HepG2 (cell line): ENCODE measurements around the gene ATXN7L3B. TPM values are rescaled to one million over a fixed set of nuclear protein-coding genes. Genes with fewer than 3 reads are reported as not detected.

Experiments
- ARHGAP35 ChIP-seq: sonication (generic); formaldehyde crosslinking; IDR thresholded peaks from 2 replicates; pipeline ENCODE4 v1.9.0; 2022; ENCODE audit warnings: mild to moderate bottlenecking, inconsistent platforms, moderate library complexity, missing genetic modification reagents, borderline replicate concordance
- CEBPB ChIP-seq: IDR thresholded peaks from 2 replicates; pipeline ENCODE4 v1.6.1; 2011; ENCODE audit warnings: low read depth, low read length, improper control_type of control experiment, borderline replicate concordance
- ZNF260 ChIP-seq: sonication (generic); formaldehyde crosslinking; IDR thresholded peaks from 2 replicates; pipeline ENCODE4 v1.4.0; 2020; ENCODE audit warnings: missing genetic modification reagents, low read depth, mild to moderate bottlenecking, borderline replicate concordance
- ZNF317 ChIP-seq: sonication (generic); formaldehyde crosslinking; IDR thresholded peaks from 2 replicates; pipeline ENCODE4 v1.5.0; 2020; ENCODE audit warnings: mild to moderate bottlenecking, missing genetic modification reagents
- ZNF614 ChIP-seq: IDR thresholded peaks from 2 replicates; pipeline ENCODE4 v1.6.1; 2018; ENCODE audit warnings: missing biosample characterization, missing genetic modification reagents, inconsistent platforms, borderline replicate concordance
- polyA plus RNA-seq, 8 experiments: library from polyadenylated mRNA; depleted of rRNA in 3 of 8; stranded (reverse) in 7 of 8; unstranded in 1 of 8; fragments of >200 nt; fragmentation: Illumina TruSeq in 4 of 8; extraction: Trizol in 4 of 8; gene quantifications; 2 replicates each; pipeline versions ENCODE4 v1.2.1 to v1.2.3, GENCODE V29; 2011 to 2016; ENCODE audit warnings: low read depth in 4 of 8, missing spikeins in 1 of 8, mixed read lengths in 1 of 8; ENCODE audit not compliant: insufficient read depth in 1 of 8
- total RNA-seq, 5 experiments: library from RNA; depleted of rRNA; stranded (reverse); fragments of >200 nt; fragmentation: Illumina TruSeq; extraction: Trizol; gene quantifications; 2 replicates each; pipeline ENCODE4 v1.2.3, GENCODE V29; 2016; ENCODE audit warnings: low read depth in 1 of 5
- TF ChIP-seq, protein P1 (sequence below): sonication (generic); formaldehyde crosslinking; IDR thresholded peaks from 2 replicates; pipeline ENCODE4 v1.9.0; 2021; ENCODE audit warnings: missing genetic modification reagents, borderline replicate concordance
- TF ChIP-seq, protein P2 (sequence below): sonication (generic); IDR thresholded peaks from 2 replicates; pipeline ENCODE4 v1.6.1; 2016; ENCODE audit warnings: low read depth, borderline replicate concordance
- TF ChIP-seq, protein P3 (sequence below): fragments of 450-650 bp; IDR thresholded peaks from 2 replicates; pipeline ENCODE4 v1.6.1; 2017; ENCODE audit warnings: mild to moderate bottlenecking

Gene ATXN7L3B
- total and polyA plus RNA-seq, 2 of the 13 experiments (the other 11 are each of a cell fraction or from before 2014, with no cell fraction given): 20.1 to 23.8 TPM

DNA sequence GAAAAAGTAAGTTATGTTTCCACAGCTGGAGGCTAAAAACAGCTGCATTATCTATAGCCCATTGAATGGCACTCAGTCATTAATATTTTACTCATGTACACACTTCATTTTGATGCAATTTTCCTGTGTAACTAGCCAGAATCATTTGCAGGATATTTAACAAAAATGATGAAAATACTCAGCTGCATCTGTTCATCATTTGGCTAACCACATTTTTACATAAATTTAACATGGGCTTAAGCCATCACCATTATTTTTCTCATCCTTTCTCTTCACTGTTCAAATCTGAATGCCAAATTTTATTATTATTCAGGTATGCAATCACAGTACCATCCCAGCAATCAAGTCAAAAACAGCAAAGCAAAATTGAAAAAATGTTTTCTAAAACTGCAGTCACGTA, 41.8 kb downstream of the ATXN7L3B start (continued):
- TF ChIP-seq, protein P1, sequence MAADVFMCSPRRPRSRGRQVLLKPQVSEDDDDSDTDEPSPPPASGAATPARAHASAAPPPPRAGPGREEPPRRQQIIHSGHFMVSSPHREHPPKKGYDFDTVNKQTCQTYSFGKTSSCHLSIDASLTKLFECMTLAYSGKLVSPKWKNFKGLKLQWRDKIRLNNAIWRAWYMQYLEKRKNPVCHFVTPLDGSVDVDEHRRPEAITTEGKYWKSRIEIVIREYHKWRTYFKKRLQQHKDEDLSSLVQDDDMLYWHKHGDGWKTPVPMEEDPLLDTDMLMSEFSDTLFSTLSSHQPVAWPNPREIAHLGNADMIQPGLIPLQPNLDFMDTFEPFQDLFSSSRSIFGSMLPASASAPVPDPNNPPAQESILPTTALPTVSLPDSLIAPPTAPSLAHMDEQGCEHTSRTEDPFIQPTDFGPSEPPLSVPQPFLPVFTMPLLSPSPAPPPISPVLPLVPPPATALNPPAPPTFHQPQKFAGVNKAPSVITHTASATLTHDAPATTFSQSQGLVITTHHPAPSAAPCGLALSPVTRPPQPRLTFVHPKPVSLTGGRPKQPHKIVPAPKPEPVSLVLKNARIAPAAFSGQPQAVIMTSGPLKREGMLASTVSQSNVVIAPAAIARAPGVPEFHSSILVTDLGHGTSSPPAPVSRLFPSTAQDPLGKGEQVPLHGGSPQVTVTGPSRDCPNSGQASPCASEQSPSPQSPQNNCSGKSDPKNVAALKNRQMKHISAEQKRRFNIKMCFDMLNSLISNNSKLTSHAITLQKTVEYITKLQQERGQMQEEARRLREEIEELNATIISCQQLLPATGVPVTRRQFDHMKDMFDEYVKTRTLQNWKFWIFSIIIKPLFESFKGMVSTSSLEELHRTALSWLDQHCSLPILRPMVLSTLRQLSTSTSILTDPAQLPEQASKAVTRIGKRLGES (CRISPR knock-in tag): no peak
- TF ChIP-seq, protein P2, sequence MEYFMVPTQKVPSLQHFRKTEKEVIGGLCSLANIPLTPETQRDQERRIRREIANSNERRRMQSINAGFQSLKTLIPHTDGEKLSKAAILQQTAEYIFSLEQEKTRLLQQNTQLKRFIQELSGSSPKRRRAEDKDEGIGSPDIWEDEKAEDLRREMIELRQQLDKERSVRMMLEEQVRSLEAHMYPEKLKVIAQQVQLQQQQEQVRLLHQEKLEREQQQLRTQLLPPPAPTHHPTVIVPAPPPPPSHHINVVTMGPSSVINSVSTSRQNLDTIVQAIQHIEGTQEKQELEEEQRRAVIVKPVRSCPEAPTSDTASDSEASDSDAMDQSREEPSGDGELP: no peak
- TF ChIP-seq ZNF260 (CRISPR knock-in tag) (no peak), ZNF317 (CRISPR knock-in tag) (no peak), ZNF614 (CRISPR knock-in tag) (no peak), CEBPB (no peak), ARHGAP35 (no peak)
- TF ChIP-seq, protein P3, sequence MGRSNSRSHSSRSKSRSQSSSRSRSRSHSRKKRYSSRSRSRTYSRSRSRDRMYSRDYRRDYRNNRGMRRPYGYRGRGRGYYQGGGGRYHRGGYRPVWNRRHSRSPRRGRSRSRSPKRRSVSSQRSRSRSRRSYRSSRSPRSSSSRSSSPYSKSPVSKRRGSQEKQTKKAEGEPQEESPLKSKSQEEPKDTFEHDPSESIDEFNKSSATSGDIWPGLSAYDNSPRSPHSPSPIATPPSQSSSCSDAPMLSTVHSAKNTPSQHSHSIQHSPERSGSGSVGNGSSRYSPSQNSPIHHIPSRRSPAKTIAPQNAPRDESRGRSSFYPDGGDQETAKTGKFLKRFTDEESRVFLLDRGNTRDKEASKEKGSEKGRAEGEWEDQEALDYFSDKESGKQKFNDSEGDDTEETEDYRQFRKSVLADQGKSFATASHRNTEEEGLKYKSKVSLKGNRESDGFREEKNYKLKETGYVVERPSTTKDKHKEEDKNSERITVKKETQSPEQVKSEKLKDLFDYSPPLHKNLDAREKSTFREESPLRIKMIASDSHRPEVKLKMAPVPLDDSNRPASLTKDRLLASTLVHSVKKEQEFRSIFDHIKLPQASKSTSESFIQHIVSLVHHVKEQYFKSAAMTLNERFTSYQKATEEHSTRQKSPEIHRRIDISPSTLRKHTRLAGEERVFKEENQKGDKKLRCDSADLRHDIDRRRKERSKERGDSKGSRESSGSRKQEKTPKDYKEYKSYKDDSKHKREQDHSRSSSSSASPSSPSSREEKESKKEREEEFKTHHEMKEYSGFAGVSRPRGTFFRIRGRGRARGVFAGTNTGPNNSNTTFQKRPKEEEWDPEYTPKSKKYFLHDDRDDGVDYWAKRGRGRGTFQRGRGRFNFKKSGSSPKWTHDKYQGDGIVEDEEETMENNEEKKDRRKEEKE: no peak
